ENCODE measurements around the gene MRGPRX3. TPM values are rescaled to one million over a fixed set of nuclear protein-coding genes. Genes with fewer than 3 reads are reported as not detected.

MRGPRX3 gene
- total RNA-seq, 1 experiment from 2014 or later, result not detected

DNA sequence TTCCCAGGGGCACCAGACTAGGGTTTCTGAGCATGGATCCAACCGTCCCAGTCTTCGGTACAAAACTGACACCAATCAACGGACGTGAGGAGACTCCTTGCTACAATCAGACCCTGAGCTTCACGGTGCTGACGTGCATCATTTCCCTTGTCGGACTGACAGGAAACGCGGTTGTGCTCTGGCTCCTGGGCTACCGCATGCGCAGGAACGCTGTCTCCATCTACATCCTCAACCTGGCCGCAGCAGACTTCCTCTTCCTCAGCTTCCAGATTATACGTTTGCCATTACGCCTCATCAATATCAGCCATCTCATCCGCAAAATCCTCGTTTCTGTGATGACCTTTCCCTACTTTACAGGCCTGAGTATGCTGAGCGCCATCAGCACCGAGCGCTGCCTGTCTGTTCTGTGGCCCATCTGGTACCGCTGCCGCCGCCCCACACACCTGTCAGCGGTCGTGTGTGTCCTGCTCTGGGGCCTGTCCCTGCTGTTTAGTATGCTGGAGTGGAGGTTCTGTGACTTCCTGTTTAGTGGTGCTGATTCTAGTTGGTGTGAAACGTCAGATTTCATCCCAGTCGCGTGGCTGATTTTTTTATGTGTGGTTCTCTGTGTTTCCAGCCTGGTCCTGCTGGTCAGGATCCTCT, 41.0 kb downstream of the MRGPRX3 start:
- Histone ChIP-seq H3K27me3 (ENCODE audit: control insufficient read depth, insufficient read depth, low read length) (peaks cover 32% of the 10 kb centered on the region), H3K4me1 (ENCODE audit: control insufficient read depth, insufficient read depth, low read length) (no peaks in the 10 kb centered on the region), H3K36me3 (ENCODE audit: control insufficient read depth, insufficient read depth, low read length) (no peaks in the 10 kb centered on the region), H3K9me3 (ENCODE audit: control insufficient read depth, insufficient read depth, low read depth, low read length) (no peaks in the 10 kb centered on the region), H3K4me3 (ENCODE audit: low read depth in 2 of 2, low read length in 2 of 2) (no peak overlapping the region), H3K27ac (ENCODE audit: low read length) (no peak overlapping the region)
- BruUV-seq (replicated peaks), result no TSS peak
- ChIA-PET CTCF (no interaction called here), POLR2A (no interaction called here)
- in situ Hi-C loops (cut with HindIII; ENCODE audit: low pct_unique_long_range_greater_than_20kb, low sequenced_read_pairs), result no loop called here
- no peak for ATAC-seq
- intact Hi-C loops (cut with micrococcal nuclease; ENCODE audit: unreplicated experiment), result no loop called here
- TF ChIP-seq, protein P1, sequence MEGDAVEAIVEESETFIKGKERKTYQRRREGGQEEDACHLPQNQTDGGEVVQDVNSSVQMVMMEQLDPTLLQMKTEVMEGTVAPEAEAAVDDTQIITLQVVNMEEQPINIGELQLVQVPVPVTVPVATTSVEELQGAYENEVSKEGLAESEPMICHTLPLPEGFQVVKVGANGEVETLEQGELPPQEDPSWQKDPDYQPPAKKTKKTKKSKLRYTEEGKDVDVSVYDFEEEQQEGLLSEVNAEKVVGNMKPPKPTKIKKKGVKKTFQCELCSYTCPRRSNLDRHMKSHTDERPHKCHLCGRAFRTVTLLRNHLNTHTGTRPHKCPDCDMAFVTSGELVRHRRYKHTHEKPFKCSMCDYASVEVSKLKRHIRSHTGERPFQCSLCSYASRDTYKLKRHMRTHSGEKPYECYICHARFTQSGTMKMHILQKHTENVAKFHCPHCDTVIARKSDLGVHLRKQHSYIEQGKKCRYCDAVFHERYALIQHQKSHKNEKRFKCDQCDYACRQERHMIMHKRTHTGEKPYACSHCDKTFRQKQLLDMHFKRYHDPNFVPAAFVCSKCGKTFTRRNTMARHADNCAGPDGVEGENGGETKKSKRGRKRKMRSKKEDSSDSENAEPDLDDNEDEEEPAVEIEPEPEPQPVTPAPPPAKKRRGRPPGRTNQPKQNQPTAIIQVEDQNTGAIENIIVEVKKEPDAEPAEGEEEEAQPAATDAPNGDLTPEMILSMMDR (IDR thresholded peaks at IDR 0.05), result no peak
- TF ChIP-seq POLR2AphosphoS5 (IDR thresholded peaks at IDR 0.05; ENCODE audit: low read depth, low read length) (no peak), TCF7L2 (IDR thresholded peaks at IDR 0.05; ENCODE audit: low read depth, low read length) (no peak), SIN3A (IDR thresholded peaks at IDR 0.05; ENCODE audit: borderline replicate concordance, insufficient read depth, low read depth, low read length) (no peak)
- TF ChIP-seq, protein P2, sequence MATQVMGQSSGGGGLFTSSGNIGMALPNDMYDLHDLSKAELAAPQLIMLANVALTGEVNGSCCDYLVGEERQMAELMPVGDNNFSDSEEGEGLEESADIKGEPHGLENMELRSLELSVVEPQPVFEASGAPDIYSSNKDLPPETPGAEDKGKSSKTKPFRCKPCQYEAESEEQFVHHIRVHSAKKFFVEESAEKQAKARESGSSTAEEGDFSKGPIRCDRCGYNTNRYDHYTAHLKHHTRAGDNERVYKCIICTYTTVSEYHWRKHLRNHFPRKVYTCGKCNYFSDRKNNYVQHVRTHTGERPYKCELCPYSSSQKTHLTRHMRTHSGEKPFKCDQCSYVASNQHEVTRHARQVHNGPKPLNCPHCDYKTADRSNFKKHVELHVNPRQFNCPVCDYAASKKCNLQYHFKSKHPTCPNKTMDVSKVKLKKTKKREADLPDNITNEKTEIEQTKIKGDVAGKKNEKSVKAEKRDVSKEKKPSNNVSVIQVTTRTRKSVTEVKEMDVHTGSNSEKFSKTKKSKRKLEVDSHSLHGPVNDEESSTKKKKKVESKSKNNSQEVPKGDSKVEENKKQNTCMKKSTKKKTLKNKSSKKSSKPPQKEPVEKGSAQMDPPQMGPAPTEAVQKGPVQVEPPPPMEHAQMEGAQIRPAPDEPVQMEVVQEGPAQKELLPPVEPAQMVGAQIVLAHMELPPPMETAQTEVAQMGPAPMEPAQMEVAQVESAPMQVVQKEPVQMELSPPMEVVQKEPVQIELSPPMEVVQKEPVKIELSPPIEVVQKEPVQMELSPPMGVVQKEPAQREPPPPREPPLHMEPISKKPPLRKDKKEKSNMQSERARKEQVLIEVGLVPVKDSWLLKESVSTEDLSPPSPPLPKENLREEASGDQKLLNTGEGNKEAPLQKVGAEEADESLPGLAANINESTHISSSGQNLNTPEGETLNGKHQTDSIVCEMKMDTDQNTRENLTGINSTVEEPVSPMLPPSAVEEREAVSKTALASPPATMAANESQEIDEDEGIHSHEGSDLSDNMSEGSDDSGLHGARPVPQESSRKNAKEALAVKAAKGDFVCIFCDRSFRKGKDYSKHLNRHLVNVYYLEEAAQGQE (IDR thresholded peaks at IDR 0.05; ENCODE audit: insufficient read depth in 1 of 2, low read depth in 2 of 2, low read length in 1 of 2), result no peak
- DNase-seq (ENCODE audit: low read depth, low spot score), result no peak

Other genes starting within 250 kb of the MRGPRX3 start
- 35.5 TPM for gene SERGEF, start 119.5 kb upstream of the MRGPRX3 start, total RNA-seq (2021; ENCODE audit: unreplicated experiment)
- gene TPH1, start 86.3 kb upstream of the MRGPRX3 start, total RNA-seq (2021; ENCODE audit: unreplicated experiment), result 0.05 TPM
- gene SAAL1, start 26.5 kb upstream of the MRGPRX3 start, total RNA-seq (2021; ENCODE audit: unreplicated experiment), result 19.5 TPM
- gene MRGPRX4, start 40.3 kb downstream of the MRGPRX3 start, total RNA-seq (2021; ENCODE audit: unreplicated experiment), result not detected
- not detected for gene SAA4, start 104.2 kb downstream of the MRGPRX3 start, total RNA-seq (2021; ENCODE audit: unreplicated experiment)
- 4.0 TPM for gene SAA2, start 116.1 kb downstream of the MRGPRX3 start, total RNA-seq (2021; ENCODE audit: unreplicated experiment)
- 7.9 TPM for gene SAA1, start 133.7 kb downstream of the MRGPRX3 start, total RNA-seq (2021; ENCODE audit: unreplicated experiment)
- 27.7 TPM for gene HPS5, start 189.6 kb downstream of the MRGPRX3 start, total RNA-seq (2021; ENCODE audit: unreplicated experiment)
- 60.6 TPM for gene GTF2H1, start 190.0 kb downstream of the MRGPRX3 start, total RNA-seq (2021; ENCODE audit: unreplicated experiment)

Data from Panc1 (cell line).